GM19438 (cell line): Measurements from ENCODE around the gene MACROD2.
"Not testable (repeated sequence)": the region's sequence is repeated elsewhere in the genome, so short reads cannot be mapped to it uniquely, and the experiment has no call there.

Experiments used
- ATAC-seq: cut with Tn5 transposase; IDR thresholded peaks from one replicate; pipeline ENCODE4 v1.9.1; 2021; ENCODE audit warnings: low read depth; ENCODE audit not compliant: unreplicated experiment

MACROD2 gene

GRCh38 chr20:14178952-14179351 lies 183.6 kb downstream of the MACROD2 start:
- no peak for ATAC-seq

- no peak for ATAC-seq
Observed at GRCh38 chr20:14189794-14190402, 194.6 kb downstream of the MACROD2 start.

- ATAC-seq: no peak
Observed at GRCh38 chr20:14191559-14191958, 196.2 kb downstream of the MACROD2 start.

- ATAC-seq: no peak
Observed at GRCh38 chr20:14193443-14193842, 198.1 kb downstream of the MACROD2 start.

- ATAC-seq: no peak
Observed at GRCh38 chr20:14193885-14194284, 198.6 kb downstream of the MACROD2 start.

GRCh38 chr20:14197097-14197496 lies 201.8 kb downstream of the MACROD2 start:
- ATAC-seq: no peak

GRCh38 chr20:14198416-14198815 lies 203.1 kb downstream of the MACROD2 start:
- no peak for ATAC-seq

- no peak for ATAC-seq
Observed at GRCh38 chr20:14199111-14199510, 203.8 kb downstream of the MACROD2 start.

GRCh38 chr20:14203657-14204056 lies 208.3 kb downstream of the MACROD2 start:
- no peak for ATAC-seq

- ATAC-seq: no peak
Observed at GRCh38 chr20:14207591-14207990, 212.3 kb downstream of the MACROD2 start.

- no peak for ATAC-seq
Observed at GRCh38 chr20:14208956-14209355, 213.6 kb downstream of the MACROD2 start.

GRCh38 chr20:14210146-14210545 lies 214.8 kb downstream of the MACROD2 start:
- ATAC-seq: no peak

GRCh38 chr20:14214046-14214445 lies 218.7 kb downstream of the MACROD2 start:
- ATAC-seq: no peak

- ATAC-seq: not testable (repeated sequence)
Observed at GRCh38 chr20:14215880-14216279, 220.6 kb downstream of the MACROD2 start.

- no peak for ATAC-seq
Observed at GRCh38 chr20:14219801-14220461, 224.6 kb downstream of the MACROD2 start.

GRCh38 chr20:14220986-14221385 lies 225.7 kb downstream of the MACROD2 start:
- no peak for ATAC-seq

- ATAC-seq: no peak
Observed at GRCh38 chr20:14223806-14224205, 228.5 kb downstream of the MACROD2 start.

- not testable (repeated sequence) for ATAC-seq
Observed at GRCh38 chr20:14226051-14227049, 231.0 kb downstream of the MACROD2 start.

GRCh38 chr20:14232650-14233049 lies 237.3 kb downstream of the MACROD2 start:
- ATAC-seq: peak; percentile 68

GRCh38 chr20:14234666-14235295 lies 239.5 kb downstream of the MACROD2 start:
- ATAC-seq: no peak

- no peak for ATAC-seq
Observed at GRCh38 chr20:14235355-14235754, 240.0 kb downstream of the MACROD2 start.
